ENCODE measurements around the gene GRPEL1. TPM values are rescaled to one million over a fixed set of nuclear protein-coding genes. Genes with fewer than 3 reads are reported as not detected.

The GRPEL1 gene
- total RNA-seq, 1 donor, result 21.0 TPM

DNA sequence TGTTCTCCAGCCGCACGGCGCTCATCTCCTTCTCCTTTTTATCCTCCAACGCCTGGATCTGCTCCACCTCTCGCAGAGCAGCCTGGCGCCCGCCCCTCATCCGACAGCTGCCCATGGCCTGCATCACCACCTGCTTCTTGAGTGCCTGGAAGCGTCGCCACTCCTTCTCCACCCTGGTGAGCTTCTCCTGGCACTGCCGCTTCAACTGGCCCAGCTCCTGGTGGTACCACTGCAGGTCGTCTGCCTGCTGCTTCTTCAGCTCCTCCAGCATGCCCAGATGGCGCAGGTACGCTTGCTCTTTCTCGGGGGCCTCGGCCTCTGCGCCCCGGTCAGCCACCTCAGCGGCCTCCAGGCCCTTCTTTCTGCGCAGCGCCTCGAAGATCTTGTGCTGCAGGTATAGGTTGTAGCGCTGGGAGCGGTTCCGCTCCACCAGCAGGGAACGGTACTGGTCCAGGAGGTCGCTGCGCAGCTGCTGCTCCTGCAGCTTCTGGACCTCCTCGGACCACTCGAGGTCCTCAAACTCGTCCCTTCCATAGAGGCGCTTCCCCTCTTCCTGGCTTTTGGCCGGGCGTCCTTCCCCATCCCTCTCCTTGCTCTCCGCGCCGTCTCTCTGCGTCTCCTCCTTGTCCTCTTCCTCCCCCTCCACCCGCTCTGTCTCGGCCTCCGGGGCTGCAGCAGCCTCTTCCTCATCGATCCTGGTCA lies 25.9 kb downstream of the GRPEL1 start:
- Histone ChIP-seq H2AFZ (ENCODE audit: low read length) (peak overlapping the region; percentile 86), H3K4me2 (ENCODE audit: insufficient read depth, low read length) (peak overlapping the region; percentile 80), H3K27me3 (ENCODE audit: insufficient read depth, low read length) (no peaks in the 10 kb centered on the region), H3K4me1 (ENCODE audit: insufficient read depth, low read length) (peaks cover 25% of the 10 kb centered on the region), H3K36me3 (ENCODE audit: insufficient read depth, low read length) (no peaks in the 10 kb centered on the region), H3K27ac (ENCODE audit: low read depth, low read length) (peak overlapping the region; percentile 83), H3K9me3 (ENCODE audit: low read depth, low read length) (no peaks in the 10 kb centered on the region), H4K20me1 (ENCODE audit: insufficient read depth, low read length) (peaks cover 32% of the 10 kb centered on the region), H3K4me3 (ENCODE audit: insufficient read depth, low read length) (peak overlapping the region; percentile 91), H3K79me2 (ENCODE audit: insufficient read depth, low read length) (peaks cover 38% of the 10 kb centered on the region)
- TF ChIP-seq, protein P1, sequence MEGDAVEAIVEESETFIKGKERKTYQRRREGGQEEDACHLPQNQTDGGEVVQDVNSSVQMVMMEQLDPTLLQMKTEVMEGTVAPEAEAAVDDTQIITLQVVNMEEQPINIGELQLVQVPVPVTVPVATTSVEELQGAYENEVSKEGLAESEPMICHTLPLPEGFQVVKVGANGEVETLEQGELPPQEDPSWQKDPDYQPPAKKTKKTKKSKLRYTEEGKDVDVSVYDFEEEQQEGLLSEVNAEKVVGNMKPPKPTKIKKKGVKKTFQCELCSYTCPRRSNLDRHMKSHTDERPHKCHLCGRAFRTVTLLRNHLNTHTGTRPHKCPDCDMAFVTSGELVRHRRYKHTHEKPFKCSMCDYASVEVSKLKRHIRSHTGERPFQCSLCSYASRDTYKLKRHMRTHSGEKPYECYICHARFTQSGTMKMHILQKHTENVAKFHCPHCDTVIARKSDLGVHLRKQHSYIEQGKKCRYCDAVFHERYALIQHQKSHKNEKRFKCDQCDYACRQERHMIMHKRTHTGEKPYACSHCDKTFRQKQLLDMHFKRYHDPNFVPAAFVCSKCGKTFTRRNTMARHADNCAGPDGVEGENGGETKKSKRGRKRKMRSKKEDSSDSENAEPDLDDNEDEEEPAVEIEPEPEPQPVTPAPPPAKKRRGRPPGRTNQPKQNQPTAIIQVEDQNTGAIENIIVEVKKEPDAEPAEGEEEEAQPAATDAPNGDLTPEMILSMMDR (IDR thresholded peaks at IDR 0.05; ENCODE audit: extremely low read depth, low read depth, low read length), result no peak
- no peak for DNase-seq (ENCODE audit: insufficient read length, low spot score, missing footprints)

DNA sequence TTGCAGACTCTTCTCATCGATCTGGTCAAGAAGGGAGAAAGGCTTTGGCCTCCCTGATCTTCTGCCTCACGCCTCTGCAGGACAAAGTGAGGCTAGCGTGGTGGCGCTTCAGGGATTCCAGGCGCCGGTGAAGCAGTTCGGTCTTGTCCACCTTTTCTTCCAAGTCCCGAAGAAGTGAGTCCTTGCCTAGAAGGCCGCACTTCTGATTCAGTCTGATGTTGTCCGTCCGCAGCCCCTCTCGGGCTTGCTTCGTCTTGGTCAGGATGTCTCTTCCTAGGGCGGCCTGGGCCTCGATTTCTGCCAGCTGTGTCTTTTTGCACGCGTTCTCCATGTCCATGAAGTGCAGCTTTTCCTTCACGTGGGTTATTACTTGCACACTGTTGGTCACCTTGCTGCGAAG lies 26.6 kb downstream of the GRPEL1 start:
- H3K4me3 ChIP-seq (ENCODE audit: insufficient read depth, low read length), result no peak overlapping the region
- no peak overlapping the region for H3K27ac ChIP-seq (ENCODE audit: low read depth, low read length)
- no peaks in the 10 kb centered on the region for H3K27me3 ChIP-seq (ENCODE audit: insufficient read depth, low read length)
- peak overlapping the region; percentile 80 for H3K4me2 ChIP-seq (ENCODE audit: insufficient read depth, low read length)
- TF ChIP-seq, protein P1 (IDR thresholded peaks at IDR 0.05; ENCODE audit: extremely low read depth, low read depth, low read length), result no peak
- peak; percentile 79 for DNase-seq (ENCODE audit: insufficient read length, low spot score, missing footprints)
- H3K79me2 ChIP-seq (ENCODE audit: insufficient read depth, low read length), result peaks cover 31% of the 10 kb centered on the region
- peaks cover 30% of the 10 kb centered on the region for H3K4me1 ChIP-seq (ENCODE audit: insufficient read depth, low read length)
- H3K36me3 ChIP-seq (ENCODE audit: insufficient read depth, low read length), result no peaks in the 10 kb centered on the region
- H2AFZ ChIP-seq (ENCODE audit: low read length), result no peak overlapping the region
- H3K9me3 ChIP-seq (ENCODE audit: low read depth, low read length), result no peaks in the 10 kb centered on the region
- peaks cover 25% of the 10 kb centered on the region for H4K20me1 ChIP-seq (ENCODE audit: insufficient read depth, low read length)

DNA sequence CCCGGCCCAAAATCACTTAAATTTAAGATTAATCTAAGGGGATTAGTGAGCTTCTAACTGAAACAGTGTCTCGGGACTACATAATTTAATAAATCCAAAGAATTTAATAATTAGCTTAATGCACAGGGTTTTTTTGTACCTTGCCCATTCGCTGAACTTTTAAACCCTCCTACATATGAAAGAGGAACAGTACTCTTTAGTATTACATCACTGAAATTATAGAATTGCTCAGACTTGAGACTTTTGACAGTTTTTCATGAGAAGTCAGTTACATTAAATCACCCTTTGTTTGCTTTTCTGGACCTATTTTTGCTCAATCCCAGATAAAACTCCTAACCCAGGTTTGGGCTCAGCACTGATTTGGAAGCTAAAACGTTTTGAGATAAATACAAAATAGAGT lies 27.1 kb downstream of the GRPEL1 start:
- Histone ChIP-seq H3K4me2 (ENCODE audit: insufficient read depth, low read length) (no peak overlapping the region), H3K79me2 (ENCODE audit: insufficient read depth, low read length) (peaks cover 26% of the 10 kb centered on the region), H3K27ac (ENCODE audit: low read depth, low read length) (no peak overlapping the region), H4K20me1 (ENCODE audit: insufficient read depth, low read length) (peaks cover 21% of the 10 kb centered on the region), H3K9me3 (ENCODE audit: low read depth, low read length) (no peaks in the 10 kb centered on the region), H3K27me3 (ENCODE audit: insufficient read depth, low read length) (no peaks in the 10 kb centered on the region), H3K4me1 (ENCODE audit: insufficient read depth, low read length) (peaks cover 31% of the 10 kb centered on the region), H3K4me3 (ENCODE audit: insufficient read depth, low read length) (no peak overlapping the region), H3K36me3 (ENCODE audit: insufficient read depth, low read length) (no peaks in the 10 kb centered on the region), H2AFZ (ENCODE audit: low read length) (no peak overlapping the region)
- TF ChIP-seq, protein P1 (IDR thresholded peaks at IDR 0.05; ENCODE audit: extremely low read depth, low read depth, low read length), result no peak
- DNase-seq (ENCODE audit: insufficient read length, low spot score, missing footprints), result peak; percentile 41

DNA sequence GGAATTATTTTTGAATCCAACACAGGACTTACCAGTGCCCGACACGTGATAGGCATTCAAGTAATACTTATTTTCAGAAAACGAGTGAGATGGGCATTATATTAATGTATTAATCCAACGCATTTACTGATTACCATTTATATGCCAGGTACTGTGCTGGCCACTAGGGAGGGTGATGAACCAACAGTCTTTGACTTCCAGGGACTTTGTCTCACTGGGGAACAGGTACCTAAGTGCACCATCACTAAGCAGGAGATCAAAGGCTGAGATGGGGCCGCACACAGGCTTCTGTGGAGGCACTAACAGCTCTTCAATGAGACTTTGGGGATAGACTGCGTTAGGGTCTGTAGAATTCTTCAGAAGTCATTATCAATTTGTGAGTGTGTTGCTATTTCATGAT lies 30.4 kb downstream of the GRPEL1 start:
- Histone ChIP-seq H3K27ac (ENCODE audit: low read depth, low read length) (no peak overlapping the region), H3K27me3 (ENCODE audit: insufficient read depth, low read length) (no peaks in the 10 kb centered on the region), H2AFZ (ENCODE audit: low read length) (no peak overlapping the region), H3K9me3 (ENCODE audit: low read depth, low read length) (no peaks in the 10 kb centered on the region), H3K4me3 (ENCODE audit: insufficient read depth, low read length) (no peak overlapping the region), H3K4me1 (ENCODE audit: insufficient read depth, low read length) (peaks cover 24% of the 10 kb centered on the region), H4K20me1 (ENCODE audit: insufficient read depth, low read length) (no peaks in the 10 kb centered on the region), H3K4me2 (ENCODE audit: insufficient read depth, low read length) (no peak overlapping the region), H3K36me3 (ENCODE audit: insufficient read depth, low read length) (no peaks in the 10 kb centered on the region), H3K79me2 (ENCODE audit: insufficient read depth, low read length) (peaks cover 3% of the 10 kb centered on the region)
- DNase-seq (ENCODE audit: insufficient read length, low spot score, missing footprints), result peak; percentile 11
- TF ChIP-seq, protein P1 (IDR thresholded peaks at IDR 0.05; ENCODE audit: extremely low read depth, low read depth, low read length), result no peak
